ENCODE measurements around the gene MFAP3L. TPM values are rescaled to one million over a fixed set of nuclear protein-coding genes. Genes with fewer than 3 reads are reported as not detected.
"Not testable (repeated sequence)": the region's sequence is repeated elsewhere in the genome, so short reads cannot be mapped to it uniquely, and the experiment has no call there.

The MFAP3L gene
- total and polyA plus RNA-seq, 8 donors, result 0.29 to 2.4 (median 0.53) TPM; not detected in 1

- Histone ChIP-seq H3K4me3 (no peak overlapping the region), H3K27ac (no peak overlapping the region), H3K36me3 (no peaks in the 10 kb centered on the region), H3K9me3 (no peaks in the 10 kb centered on the region), H3K27me3 (peaks cover 0 to 13% (median 0%) of the 10 kb centered on the region in 3 donors), H3K4me1 (no peaks in the 10 kb centered on the region)
- no peak for DNase-seq
- 44 to 83% (median 67%) methylated on average over 1 of the region's 1 CpG for WGBS, 5 donors
- intact Hi-C loops (cut with DNase I; ENCODE audit: low total_unique reads), result no loop called here
- TF ChIP-seq POLR2A (IDR thresholded peaks at IDR 0.05) (no peak), CTCF (IDR thresholded peaks at IDR 0.05) (no peak), POLR2AphosphoS5 (IDR thresholded peaks at IDR 0.05) (no peak), EP300 (IDR thresholded peaks at IDR 0.05) (no peak)
Measured at GRCh38 chr4:169945636-169946035, 80.6 kb downstream of the MFAP3L start.

- DNase-seq; H3K27ac ChIP-seq; H3K4me3 ChIP-seq; intact Hi-C loops (cut with DNase I; ENCODE audit: low total_unique reads); H3K27me3 ChIP-seq; H3K4me1 ChIP-seq; H3K9me3 ChIP-seq; H3K36me3 ChIP-seq: not testable (repeated sequence)
- 39 to 64% (median 58%) methylated on average over 6 of the region's 6 CpGs for WGBS, 5 donors
Measured at GRCh38 chr4:169943601-169944000, 82.6 kb downstream of the MFAP3L start.

GRCh38 chr4:169941141-169941540 is 85.1 kb downstream of the MFAP3L start:
- intact Hi-C loops (cut with DNase I; ENCODE audit: low total_unique reads), result no loop called here
- H3K9me3 ChIP-seq, result no peaks in the 10 kb centered on the region
- H3K4me1 ChIP-seq, result no peaks in the 10 kb centered on the region
- H3K27ac ChIP-seq, result no peak overlapping the region
- no peak overlapping the region for H3K4me3 ChIP-seq
- no peaks in the 10 kb centered on the region for H3K36me3 ChIP-seq
- H3K27me3 ChIP-seq, result no peaks in the 10 kb centered on the region
- DNase-seq, result no peak
- whole genome bisulfite sequencing, 5 donors, result 81 to 91% (median 88%) methylated on average over 5 of the region's 5 CpGs
- TF ChIP-seq POLR2A (IDR thresholded peaks at IDR 0.05) (no peak), CTCF (IDR thresholded peaks at IDR 0.05) (no peak), EP300 (IDR thresholded peaks at IDR 0.05) (no peak), POLR2AphosphoS5 (IDR thresholded peaks at IDR 0.05) (no peak)

GRCh38 chr4:169940460-169940859 is 85.7 kb downstream of the MFAP3L start:
- 73 to 82% (median 80%) methylated on average over 8 of the region's 8 CpGs for WGBS, 5 donors

More at GRCh38 chr4:169940460-169940859, 85.7 kb downstream of the MFAP3L start:
- TF ChIP-seq EP300 (IDR thresholded peaks at IDR 0.05), result no peak
- TF ChIP-seq CTCF (IDR thresholded peaks at IDR 0.05), result no peak
- no peak for TF ChIP-seq POLR2A (IDR thresholded peaks at IDR 0.05)
- TF ChIP-seq POLR2AphosphoS5 (IDR thresholded peaks at IDR 0.05), result no peak
- H3K4me3 ChIP-seq, result no peak overlapping the region
- no peak for DNase-seq
- H3K27ac ChIP-seq, result no peak overlapping the region
- H3K27me3 ChIP-seq, result no peaks in the 10 kb centered on the region
- H3K9me3 ChIP-seq, result no peaks in the 10 kb centered on the region
- no peaks in the 10 kb centered on the region for H3K4me1 ChIP-seq
- intact Hi-C loops (cut with DNase I; ENCODE audit: low total_unique reads), result no loop called here
- no peaks in the 10 kb centered on the region for H3K36me3 ChIP-seq

Other genes starting within 250 kb of the MFAP3L start
- 10 to 100 TPM in 1 of 5 donors, 1 to 10 TPM in 4; 1.4 to 11.0 (median 5.8) TPM for gene AADAT, start 63.6 kb upstream of the MFAP3L start, total RNA-seq
- gene AADAT, start 63.6 kb upstream of the MFAP3L start, polyA plus RNA-seq, result 1 to 10 TPM in 2 of 3 donors, under 1 TPM in 1; 0.92 to 3.2 (median 2.8) TPM

All from stomach (tissue), 9 donors.